A549 (cell line): ENCODE measurements around the gene NDUFV2.

ENCODE experiments used
- CHD2 ChIP-seq: fragments of 150-350 bp; IDR thresholded peaks from 2 replicates; pipeline ENCODE4 v1.6.1; 2014; ENCODE audit warnings: low read length; ENCODE audit not compliant: partially characterized antibody
- CTCF ChIP-seq: fragments of >200 bp; sonication (Bioruptor Twin); formaldehyde crosslinking; IDR thresholded peaks from 3 replicates; pipeline ENCODE4 v1.5.1; 2016
- EHMT2 ChIP-seq: fragments of 200-600 bp; sonication (generic); IDR thresholded peaks from 2 replicates; pipeline ENCODE4 v1.6.1; 2016; ENCODE audit warnings: antibody characterized with exemption, low read depth, mild to moderate bottlenecking, moderate library complexity
- EP300 ChIP-seq, 2 experiments: fragments of >200 bp; sonication (Bioruptor Twin); formaldehyde crosslinking; IDR thresholded peaks; 2 replicates in 1 of 2; 3 replicates in 1 of 2; pipeline ENCODE4 v1.6.1; 2016 to 2017
- HOXA7 ChIP-seq: fragments of 250-450 bp; sonication (Bioruptor Pico); IDR thresholded peaks from 2 replicates; pipeline ENCODE4 v1.5.0; 2020; ENCODE audit warnings: mild to moderate bottlenecking, moderate library complexity
- MAFK ChIP-seq: fragments of 450-650 bp; IDR thresholded peaks from 2 replicates; pipeline ENCODE4 v1.6.1; 2014; ENCODE audit not compliant: partially characterized antibody
- MAX ChIP-seq: IDR thresholded peaks from 2 replicates; pipeline ENCODE4 v1.6.1; 2012
- MYC ChIP-seq: IDR thresholded peaks from 2 replicates; pipeline ENCODE4 v1.6.1; 2012; ENCODE audit warnings: mild to moderate bottlenecking, inconsistent platforms, low read length, improper control_type of control experiment, borderline replicate concordance
- NFE2L2 ChIP-seq: fragments of 150-350 bp; conservative IDR thresholded peaks from 2 replicates; pipeline ENCODE4 v1.6.1; 2014; ENCODE audit warnings: low read length
- NPAS2 ChIP-seq: fragments of 250-450 bp; sonication (Bioruptor Pico); IDR thresholded peaks from 2 replicates; pipeline ENCODE4 v1.8.0; 2022; ENCODE audit warnings: mild to moderate bottlenecking, moderate library complexity, borderline replicate concordance
- POLR2A ChIP-seq: IDR thresholded peaks from 2 replicates; pipeline ENCODE4 v1.6.1; 2012; ENCODE audit warnings: mild to moderate bottlenecking, low read length
- SMC3 ChIP-seq: fragments of >200 bp; sonication (Bioruptor Twin); formaldehyde crosslinking; IDR thresholded peaks from 3 replicates; pipeline ENCODE4 v1.6.1; 2018; ENCODE audit warnings: inconsistent platforms

GRCh38 chr18:9068346-9068745 lies 34.2 kb upstream of the NDUFV2 start:
- TF ChIP-seq CTCF: no peak
- TF ChIP-seq MYC: no peak
- TF ChIP-seq CHD2: no peak
- no peak for TF ChIP-seq MAFK
- no peak for TF ChIP-seq POLR2A
- TF ChIP-seq MAX: no peak
- TF ChIP-seq EP300 (IDR thresholded peaks at IDR 0.05): no peak
- TF ChIP-seq SMC3: no peak
- no peak for TF ChIP-seq NFE2L2
- TF ChIP-seq HOXA7 (CRISPR knock-in tag): no peak
- no peak for TF ChIP-seq EHMT2
- TF ChIP-seq NPAS2 (CRISPR knock-in tag): no peak
